Prostate gland (tissue), 2 donors: ENCODE measurements around the gene BNIP3.

Experiments used
- CTCF ChIP-seq, 4 experiments: fragments of 200-600 bp in 2 of 4; fragments of 450-650 bp in 2 of 4; sonication (generic) in 2 of 4; IDR thresholded peaks; 1 replicate in 3 of 4; 2 replicates in 1 of 4; pipeline ENCODE4 v1.5.1; 2016 to 2019; ENCODE audit warnings: antibody characterized with exemption in 4 of 4, mild to moderate bottlenecking in 2 of 4, moderate library complexity in 2 of 4
- POLR2AphosphoS5 ChIP-seq: sonication (generic); formaldehyde crosslinking; IDR thresholded peaks from one replicate; pipeline ENCODE4 v1.6.1; 2017; ENCODE audit warnings: antibody characterized with exemption

- TF ChIP-seq CTCF (IDR thresholded peaks at IDR 0.05) (no peak), POLR2AphosphoS5 (no peak)
These were observed 17.4 kb downstream of the BNIP3 start for GRCh38 chr10:131964298-131964697.
